Activated T-cell treated with anti-CD3 and anti-CD28 coated beads for 48 hours (primary cell): Measurements from ENCODE around the gene ACAT2.
"Not testable (repeated sequence)": the region's sequence is repeated elsewhere in the genome, so short reads cannot be mapped to it uniquely, and the experiment has no call there.

Experiments
- DNase-seq: peaks from one replicate; pipeline ENCODE4 v3.0.0-alpha.2; 2020; ENCODE audit warnings: low read depth

ACAT2 gene

GRCh38 chr6:159761873-159762680, at the start of gene ACAT2:
Gene ACAT2, plus strand, starts transcription at chr6:159762045. Its CDS starts 43 bp downstream, at chr6:159762088.
- peak; percentile 90 for DNase-seq

- not testable (repeated sequence) for DNase-seq
These were observed 49.5 kb upstream of the ACAT2 start for GRCh38 chr6:159712389-159712788.

- no peak for DNase-seq
These were observed 47.9 kb upstream of the ACAT2 start for GRCh38 chr6:159713984-159714383.

- no peak for DNase-seq
These were observed 47.4 kb upstream of the ACAT2 start for GRCh38 chr6:159714404-159714803.

GRCh38 chr6:159715166-159715565, 46.7 kb upstream of the ACAT2 start:
- DNase-seq, result no peak

- DNase-seq, result no peak
These were observed 46.2 kb upstream of the ACAT2 start for GRCh38 chr6:159715605-159716004.

- DNase-seq, result no peak
These were observed 45.4 kb upstream of the ACAT2 start for GRCh38 chr6:159716247-159717096.

GRCh38 chr6:159718634-159719033, 43.2 kb upstream of the ACAT2 start:
- no peak for DNase-seq

- no peak for DNase-seq
These were observed 42.6 kb upstream of the ACAT2 start for GRCh38 chr6:159719287-159719686.

- no peak for DNase-seq
These were observed 41.1 kb upstream of the ACAT2 start for GRCh38 chr6:159720708-159721107.

- DNase-seq, result not testable (repeated sequence)
These were observed 39.9 kb upstream of the ACAT2 start for GRCh38 chr6:159721981-159722380.

- DNase-seq, result no peak
These were observed 39.2 kb upstream of the ACAT2 start for GRCh38 chr6:159722655-159723054.

GRCh38 chr6:159723259-159723658, 38.6 kb upstream of the ACAT2 start:
- DNase-seq, result no peak

- DNase-seq, result no peak
These were observed 37.1 kb upstream of the ACAT2 start for GRCh38 chr6:159724778-159725177.

GRCh38 chr6:159725208-159725607, 36.6 kb upstream of the ACAT2 start:
- DNase-seq, result not testable (repeated sequence)

GRCh38 chr6:159726255-159726917, 35.5 kb upstream of the ACAT2 start:
- no peak for DNase-seq

- DNase-seq, result peak; percentile 94
These were observed 34.7 kb upstream of the ACAT2 start, which contains the start of gene WTAP for GRCh38 chr6:159726918-159727716. Gene WTAP, plus strand, starts transcription at chr6:159727506. Its CDS starts 8,760 bp downstream, at chr6:159736266.

- DNase-seq, result no peak
These were observed 34.0 kb upstream of the ACAT2 start for GRCh38 chr6:159727717-159728445.

GRCh38 chr6:159728531-159728964, 33.3 kb upstream of the ACAT2 start:
- no peak for DNase-seq

- no peak for DNase-seq
These were observed 32.1 kb upstream of the ACAT2 start for GRCh38 chr6:159729598-159730331.
